ENCODE data around the gene GALC.

Gene GALC

DNA sequence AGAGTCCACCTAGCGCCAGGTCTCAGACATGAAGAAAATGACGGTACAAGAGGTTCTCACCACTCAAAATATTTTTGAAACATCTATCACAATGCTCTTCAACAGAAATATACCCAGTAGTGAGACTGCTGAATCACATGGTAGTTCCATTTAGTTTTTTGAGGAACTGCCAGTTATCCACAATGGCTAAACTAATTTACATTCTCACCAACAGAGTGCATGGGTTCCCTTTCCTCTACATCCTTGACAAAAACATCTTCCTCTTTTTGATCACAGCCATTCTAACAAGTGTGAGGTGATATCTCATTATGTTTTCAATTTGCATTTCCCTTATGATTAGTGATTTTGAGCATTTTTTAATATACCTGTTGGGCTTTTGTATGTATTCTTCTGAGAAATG is 6.3 kb upstream of the GALC start:
- TF ChIP-seq, protein P1, sequence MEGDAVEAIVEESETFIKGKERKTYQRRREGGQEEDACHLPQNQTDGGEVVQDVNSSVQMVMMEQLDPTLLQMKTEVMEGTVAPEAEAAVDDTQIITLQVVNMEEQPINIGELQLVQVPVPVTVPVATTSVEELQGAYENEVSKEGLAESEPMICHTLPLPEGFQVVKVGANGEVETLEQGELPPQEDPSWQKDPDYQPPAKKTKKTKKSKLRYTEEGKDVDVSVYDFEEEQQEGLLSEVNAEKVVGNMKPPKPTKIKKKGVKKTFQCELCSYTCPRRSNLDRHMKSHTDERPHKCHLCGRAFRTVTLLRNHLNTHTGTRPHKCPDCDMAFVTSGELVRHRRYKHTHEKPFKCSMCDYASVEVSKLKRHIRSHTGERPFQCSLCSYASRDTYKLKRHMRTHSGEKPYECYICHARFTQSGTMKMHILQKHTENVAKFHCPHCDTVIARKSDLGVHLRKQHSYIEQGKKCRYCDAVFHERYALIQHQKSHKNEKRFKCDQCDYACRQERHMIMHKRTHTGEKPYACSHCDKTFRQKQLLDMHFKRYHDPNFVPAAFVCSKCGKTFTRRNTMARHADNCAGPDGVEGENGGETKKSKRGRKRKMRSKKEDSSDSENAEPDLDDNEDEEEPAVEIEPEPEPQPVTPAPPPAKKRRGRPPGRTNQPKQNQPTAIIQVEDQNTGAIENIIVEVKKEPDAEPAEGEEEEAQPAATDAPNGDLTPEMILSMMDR (IDR thresholded peaks at IDR 0.05), result no peak
- no peak for DNase-seq (ENCODE audit: low spot score)
- Histone ChIP-seq H3K27ac (no peak overlapping the region), H3K4me3 (no peak overlapping the region)

DNA sequence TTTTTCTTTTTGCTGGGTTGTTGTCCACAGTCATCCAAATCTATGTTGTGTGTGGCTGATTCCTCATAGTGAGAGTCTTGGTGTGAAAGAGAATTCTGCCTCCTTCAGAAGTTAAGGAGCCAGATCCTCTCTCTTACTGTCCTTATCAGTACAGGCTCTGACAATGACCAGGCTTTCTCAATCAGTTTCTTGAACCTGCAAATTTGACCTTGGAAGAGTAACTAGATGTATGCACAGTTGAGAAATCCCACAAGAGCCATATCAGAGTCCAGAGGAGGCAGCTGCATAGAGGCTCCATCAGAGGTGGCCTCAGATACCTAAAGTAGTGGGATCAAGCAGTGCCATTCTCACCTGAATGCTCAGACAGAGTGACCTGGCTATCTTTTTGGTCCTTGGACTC is 5.5 kb upstream of the GALC start:
- DNase-seq (ENCODE audit: low spot score), result no peak
- TF ChIP-seq, protein P1 (IDR thresholded peaks at IDR 0.05), result no peak
- Histone ChIP-seq H3K27ac (no peak overlapping the region), H3K4me3 (no peak overlapping the region)

DNA sequence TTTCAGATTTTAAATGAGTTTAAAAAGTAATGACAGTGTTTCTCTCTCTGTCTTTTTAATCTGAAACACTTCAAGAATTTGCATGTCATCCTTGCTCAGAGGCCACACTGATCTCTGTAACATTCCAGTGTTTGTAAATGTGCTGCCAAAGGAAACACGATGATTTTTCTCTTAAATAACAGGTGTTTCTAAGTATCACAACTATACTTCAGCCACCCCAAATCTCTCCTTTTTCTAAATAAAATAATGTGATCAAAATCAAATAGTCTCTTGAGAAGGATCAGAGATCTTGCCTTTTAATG is 3.3 kb upstream of the GALC start:
- H3K27ac ChIP-seq, result no peak overlapping the region
- TF ChIP-seq, protein P1 (IDR thresholded peaks at IDR 0.05), result no peak
- H3K4me3 ChIP-seq, result no peak overlapping the region
- no peak for DNase-seq (ENCODE audit: low spot score)

DNA sequence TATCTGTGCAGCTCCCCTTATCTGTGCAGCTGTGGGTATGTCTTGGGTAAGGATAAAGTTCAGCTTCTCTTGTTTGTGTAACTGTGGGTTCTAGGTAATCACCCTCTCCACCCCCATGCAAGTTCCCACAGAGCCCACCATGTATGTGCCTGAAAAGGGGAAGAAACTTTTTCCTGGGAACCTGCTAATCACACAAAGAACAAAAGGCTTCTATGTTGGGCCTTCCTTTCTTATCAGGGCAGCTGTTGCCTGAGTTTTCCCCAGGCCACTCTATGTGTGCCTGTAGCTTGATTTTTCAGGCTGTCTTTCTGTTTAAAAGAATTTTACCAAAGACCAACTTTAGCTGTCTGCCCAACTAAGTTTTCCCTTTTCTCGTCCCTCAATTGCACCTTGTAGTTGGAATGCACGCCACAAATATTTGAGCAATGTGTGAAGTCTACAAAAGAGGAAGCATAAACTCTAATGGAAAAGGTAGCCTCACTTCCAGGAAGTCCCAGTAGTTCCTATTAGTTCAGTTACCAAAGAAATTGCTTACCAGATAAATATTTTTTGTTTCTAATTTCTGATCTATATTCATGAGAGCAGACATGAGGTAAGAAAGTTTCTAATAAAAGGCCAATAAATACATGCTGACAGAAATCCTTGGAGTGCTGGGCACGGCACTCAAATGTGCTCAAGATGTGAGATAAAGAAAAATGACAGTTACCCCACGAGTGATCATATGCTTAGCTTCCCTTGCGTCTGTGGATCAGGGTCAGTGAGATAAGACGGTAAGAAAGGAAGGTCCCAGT is 2.7 kb upstream of the GALC start:
- Histone ChIP-seq H3K27ac (no peak overlapping the region), H3K4me3 (no peak overlapping the region)
- TF ChIP-seq, protein P1 (IDR thresholded peaks at IDR 0.05), result no peak
- DNase-seq (ENCODE audit: low spot score), result no peak

DNA sequence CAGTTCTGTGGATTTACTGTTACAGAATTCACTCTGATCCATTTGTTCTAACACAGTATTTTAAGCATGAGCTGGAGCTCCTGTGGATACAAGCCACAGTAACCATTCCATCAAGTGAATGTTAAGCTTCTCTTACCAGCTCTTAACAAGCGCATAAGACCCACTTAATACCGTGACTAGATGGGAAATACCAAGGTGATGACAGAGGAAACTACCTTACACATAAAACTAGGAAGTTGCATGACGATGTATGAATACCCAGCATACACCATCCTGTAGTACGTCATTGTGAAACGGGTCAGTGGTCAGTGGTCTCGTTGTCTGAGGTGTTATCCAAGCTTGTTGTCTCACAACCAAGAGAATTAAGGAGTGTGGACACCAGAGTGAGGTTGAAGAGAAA is 2.0 kb upstream of the GALC start:
- TF ChIP-seq, protein P1 (IDR thresholded peaks at IDR 0.05), result no peak
- no peak for DNase-seq (ENCODE audit: low spot score)
- H3K4me3 ChIP-seq, result no peak overlapping the region
- H3K27ac ChIP-seq, result no peak overlapping the region

GRCh38 chr14:87992346-87992717 is 650 bp downstream of the GALC start:
- TF ChIP-seq, protein P1 (IDR thresholded peaks at IDR 0.05), result no peak
- DNase-seq (ENCODE audit: low spot score), result no peak
- Histone ChIP-seq H3K4me3 (peak overlapping the region; percentile 98), H3K27ac (peak overlapping the region; percentile 92 to 98)

DNA sequence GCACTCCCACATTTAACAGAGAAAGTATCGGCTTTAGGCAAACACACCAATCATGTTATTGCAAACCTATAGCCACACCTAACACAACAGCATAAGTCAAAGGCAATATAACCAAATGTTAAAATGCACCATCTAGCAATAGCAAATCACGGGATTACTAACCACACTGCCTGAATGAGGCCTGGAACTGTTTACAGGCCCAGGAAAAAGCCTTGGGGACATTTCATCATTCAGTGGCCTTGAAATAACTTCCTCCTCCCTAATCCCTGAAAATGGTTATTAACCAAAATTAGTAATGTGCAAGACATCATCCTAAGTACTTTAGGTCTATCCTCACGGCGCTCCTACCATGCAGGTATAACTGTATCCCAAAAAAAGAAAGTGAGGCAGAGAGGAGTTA is 2.3 kb downstream of the GALC start:
- TF ChIP-seq, protein P1 (IDR thresholded peaks at IDR 0.05), result no peak
- Histone ChIP-seq H3K4me3 (no peak overlapping the region), H3K27ac (peak overlapping the region in 1 of 2 donors; percentile 46)
- DNase-seq (ENCODE audit: low spot score), result no peak

Measured in coronary artery (tissue), 2 donors.